Smooth muscle cell (in vitro differentiated cells): Measurements from ENCODE around the gene MTSS2. TPM values are rescaled to one million over a fixed set of nuclear protein-coding genes. Genes with fewer than 3 reads are reported as not detected.

ENCODE experiments used
- DNase-seq: peaks from one replicate; lab custom pipeline; 2025; ENCODE audit not compliant: unreplicated experiment; lab: John Stamatoyannopoulos, UW
- H2AFZ ChIP-seq: fragments of 200-600 bp; sonication (generic); 2 replicates; pipeline ENCODE4 v1.6.0; 2016; ENCODE audit warnings: antibody characterized with exemption, low read depth, mild to moderate bottlenecking
- H3F3A ChIP-seq: fragments of 200-600 bp; sonication (generic); 2 replicates; pipeline ENCODE4 v1.6.0; 2017; ENCODE audit warnings: antibody characterized with exemption, low read depth
- H3K27ac ChIP-seq: fragments of 200-600 bp; sonication (generic); 2 replicates; pipeline ENCODE4 v1.5.1; 2016; ENCODE audit warnings: low read depth, mild to moderate bottlenecking
- H3K27me3 ChIP-seq: fragments of 200-600 bp; sonication (generic); 2 replicates; pipeline ENCODE4 v1.6.1; 2016; ENCODE audit warnings: low read depth, mild to moderate bottlenecking
- H3K36me3 ChIP-seq: fragments of 200-600 bp; sonication (generic); 2 replicates; pipeline ENCODE4 v1.5.1; 2016; ENCODE audit warnings: low read depth
- H3K4me1 ChIP-seq: fragments of 200-600 bp; sonication (generic); 2 replicates; pipeline ENCODE4 v1.5.1; 2016; ENCODE audit warnings: low read depth
- H3K4me2 ChIP-seq: fragments of 200-600 bp; sonication (generic); 2 replicates; pipeline ENCODE4 v1.6.0; 2016; ENCODE audit warnings: mild to moderate bottlenecking
- H3K4me3 ChIP-seq: fragments of 200-600 bp; sonication (generic); 2 replicates; pipeline ENCODE4 v1.5.1; 2016; ENCODE audit warnings: mild to moderate bottlenecking
- H3K79me2 ChIP-seq: fragments of 200-600 bp; sonication (generic); 2 replicates; pipeline ENCODE4 v1.6.0; 2016; ENCODE audit warnings: low read depth, mild to moderate bottlenecking
- H3K9ac ChIP-seq: fragments of 200-600 bp; sonication (generic); 2 replicates; pipeline ENCODE4 v1.6.0; 2016; ENCODE audit warnings: low read depth
- H3K9me3 ChIP-seq: fragments of 200-600 bp; sonication (generic); replicated peaks from 2 replicates; pipeline ENCODE4 v1.5.1; 2016; ENCODE audit warnings: low read depth
- H4K20me1 ChIP-seq: fragments of 200-600 bp; sonication (generic); 2 replicates; pipeline ENCODE4 v1.6.0; 2016; ENCODE audit warnings: low read depth
- CTCF ChIP-seq: fragments of 200-600 bp; sonication (generic); IDR thresholded peaks from 2 replicates; pipeline ENCODE4 v1.5.1; 2017; ENCODE audit warnings: borderline replicate concordance, mild to moderate bottlenecking, antibody characterized with exemption; ENCODE audit not compliant: insufficient read depth, poor library complexity, severe bottlenecking
- WGBS: methylation state at CpG from one replicate; pipeline ENCODE4 v1.1.7; 2016; ENCODE audit warnings: low lambda C conversion rate; 5-methylcytosine and 5-hydroxymethylcytosine counted together
- polyA plus RNA-seq: library from polyadenylated mRNA; unstranded; fragments of >200 nt; fragmentation: Nextera tagmentation; extraction: Ambion mirVana; gene quantifications from 2 replicates; pipeline ENCODE4 v1.2.1, GENCODE V29; 2016
- total RNA-seq: library from RNA; depleted of rRNA; stranded (reverse); fragments of >200 nt; gene quantifications from 2 replicates; pipeline ENCODE4 v1.2.3, GENCODE V29; 2014

MTSS2 gene
- total and polyA plus RNA-seq, 2 experiments from 2014 or later: 4.2 to 19.5 TPM

GRCh38 chr16:70649300-70649699, 36.6 kb downstream of the MTSS2 start:
- Histone ChIP-seq H3K4me3 (no peak overlapping the region), H3K27me3 (no peaks in the 10 kb centered on the region), H3K9me3 (no peaks in the 10 kb centered on the region), H3K9ac (no peak overlapping the region), H4K20me1 (no peaks in the 10 kb centered on the region), H3K36me3 (no peaks in the 10 kb centered on the region), H2AFZ (no peak overlapping the region), H3K4me1 (no peaks in the 10 kb centered on the region), H3K79me2 (no peaks in the 10 kb centered on the region), H3F3A (no peaks in the 10 kb centered on the region), H3K4me2 (no peak overlapping the region), H3K27ac (no peak overlapping the region)
- WGBS: 88% methylated on average over 7 of the region's 7 CpGs
- no peak for DNase-seq
- no peak for TF ChIP-seq CTCF

- no peak overlapping the region for H3K9ac ChIP-seq
- no peaks in the 10 kb centered on the region for H3K36me3 ChIP-seq
- H3F3A ChIP-seq: no peaks in the 10 kb centered on the region
- no peaks in the 10 kb centered on the region for H3K27me3 ChIP-seq
- no peaks in the 10 kb centered on the region for H3K9me3 ChIP-seq
- no peaks in the 10 kb centered on the region for H3K4me1 ChIP-seq
- TF ChIP-seq CTCF: no peak
- H3K79me2 ChIP-seq: no peaks in the 10 kb centered on the region
- DNase-seq: no peak
- H3K4me3 ChIP-seq: no peak overlapping the region
- WGBS: 91% methylated on average over 6 of the region's 6 CpGs
- no peak overlapping the region for H2AFZ ChIP-seq
- no peak overlapping the region for H3K4me2 ChIP-seq
- H4K20me1 ChIP-seq: no peaks in the 10 kb centered on the region
- no peak overlapping the region for H3K27ac ChIP-seq
These were observed 37.2 kb downstream of the MTSS2 start for GRCh38 chr16:70648606-70649005.

- no peaks in the 10 kb centered on the region for H3K4me1 ChIP-seq
- no peaks in the 10 kb centered on the region for H3K27me3 ChIP-seq
- no peak overlapping the region for H3K9ac ChIP-seq
- H3K36me3 ChIP-seq: no peaks in the 10 kb centered on the region
- H3K79me2 ChIP-seq: no peaks in the 10 kb centered on the region
- no peaks in the 10 kb centered on the region for H3K9me3 ChIP-seq
- no peak for DNase-seq
- WGBS: 89% methylated on average over 15 of the region's 15 CpGs
- H3K27ac ChIP-seq: no peak overlapping the region
- TF ChIP-seq CTCF: no peak
- no peaks in the 10 kb centered on the region for H4K20me1 ChIP-seq
- no peak overlapping the region for H3K4me2 ChIP-seq
- H3F3A ChIP-seq: no peaks in the 10 kb centered on the region
- no peak overlapping the region for H3K4me3 ChIP-seq
- H2AFZ ChIP-seq: no peak overlapping the region
These were observed 38.2 kb downstream of the MTSS2 start for GRCh38 chr16:70647441-70648359.
